ENCODE results near the gene KLF11. TPM values are rescaled to one million over a fixed set of nuclear protein-coding genes. Genes with fewer than 3 reads are reported as not detected.

Gene KLF11
- total RNA-seq, 1 donor from 2014 or later: 21.1 TPM

- H3K4me3 Mint-ChIP-seq (ENCODE audit: unreplicated experiment): no peak overlapping the region
- peaks cover 13% of the 10 kb centered on the region for H3K27me3 Mint-ChIP-seq (ENCODE audit: unreplicated experiment)
- no peaks in the 10 kb centered on the region for H3K36me3 Mint-ChIP-seq (ENCODE audit: unreplicated experiment)
- H3K4me1 Mint-ChIP-seq (ENCODE audit: low read depth, unreplicated experiment): no peaks in the 10 kb centered on the region
- H3K27ac Mint-ChIP-seq (ENCODE audit: unreplicated experiment): no peak overlapping the region
- no peak for DNase-seq
- no peak for TF ChIP-seq CTCF (IDR thresholded peaks at IDR 0.05; ENCODE audit: partially characterized antibody, unreplicated experiment)
- peaks cover 13% of the 10 kb centered on the region for H3K9me3 Mint-ChIP-seq (ENCODE audit: unreplicated experiment)
Measured at GRCh38 chr2:10045561-10046355, 2.4 kb downstream of the KLF11 start.

- no peak overlapping the region for H3K4me3 Mint-ChIP-seq (ENCODE audit: unreplicated experiment)
- TF ChIP-seq CTCF (IDR thresholded peaks at IDR 0.05; ENCODE audit: partially characterized antibody, unreplicated experiment): no peak
- no peak for DNase-seq
- peaks cover 13% of the 10 kb centered on the region for H3K9me3 Mint-ChIP-seq (ENCODE audit: unreplicated experiment)
- no peaks in the 10 kb centered on the region for H3K4me1 Mint-ChIP-seq (ENCODE audit: low read depth, unreplicated experiment)
- no peak overlapping the region for H3K27ac Mint-ChIP-seq (ENCODE audit: unreplicated experiment)
- H3K36me3 Mint-ChIP-seq (ENCODE audit: unreplicated experiment): no peaks in the 10 kb centered on the region
- H3K27me3 Mint-ChIP-seq (ENCODE audit: unreplicated experiment): peaks cover 9% of the 10 kb centered on the region
Measured at GRCh38 chr2:10046931-10047330, 3.6 kb downstream of the KLF11 start.

GRCh38 chr2:10047616-10048500, 4.5 kb downstream of the KLF11 start:
- H3K27me3 Mint-ChIP-seq (ENCODE audit: unreplicated experiment): peaks cover 7% of the 10 kb centered on the region
- no peak overlapping the region for H3K27ac Mint-ChIP-seq (ENCODE audit: unreplicated experiment)
- peaks cover 8% of the 10 kb centered on the region for H3K9me3 Mint-ChIP-seq (ENCODE audit: unreplicated experiment)
- peaks cover under 1% of the 10 kb centered on the region for H3K4me1 Mint-ChIP-seq (ENCODE audit: low read depth, unreplicated experiment)
- H3K36me3 Mint-ChIP-seq (ENCODE audit: unreplicated experiment): no peaks in the 10 kb centered on the region
- no peak for TF ChIP-seq CTCF (IDR thresholded peaks at IDR 0.05; ENCODE audit: partially characterized antibody, unreplicated experiment)
- H3K4me3 Mint-ChIP-seq (ENCODE audit: unreplicated experiment): no peak overlapping the region
- DNase-seq: no peak

GRCh38 chr2:10048501-10049171, 5.3 kb downstream of the KLF11 start:
- DNase-seq: no peak

More at GRCh38 chr2:10048501-10049171, 5.3 kb downstream of the KLF11 start:
- TF ChIP-seq CTCF (IDR thresholded peaks at IDR 0.05; ENCODE audit: partially characterized antibody, unreplicated experiment): peak; percentile 62
- H3K4me1 Mint-ChIP-seq (ENCODE audit: low read depth, unreplicated experiment): peaks cover 2% of the 10 kb centered on the region
- H3K27ac Mint-ChIP-seq (ENCODE audit: unreplicated experiment): no peak overlapping the region
- no peaks in the 10 kb centered on the region for H3K36me3 Mint-ChIP-seq (ENCODE audit: unreplicated experiment)
- H3K9me3 Mint-ChIP-seq (ENCODE audit: unreplicated experiment): peaks cover 8% of the 10 kb centered on the region
- peaks cover 6% of the 10 kb centered on the region for H3K27me3 Mint-ChIP-seq (ENCODE audit: unreplicated experiment)
- H3K4me3 Mint-ChIP-seq (ENCODE audit: unreplicated experiment): no peak overlapping the region

Measured in glutamatergic neuron (in vitro differentiated cells).